Gastroesophageal sphincter (tissue), 3 donors: Measurements from ENCODE around the gene INSIG1.

Source experiments
- EP300 ChIP-seq: sonication (generic); formaldehyde crosslinking; IDR thresholded peaks from one replicate; pipeline ENCODE4 v1.6.1; 2017; ENCODE audit warnings: antibody characterized with exemption, mild to moderate bottlenecking
- POLR2A ChIP-seq, 2 donors: fragments of 450-650 bp; IDR thresholded peaks; one replicate each; pipeline ENCODE4 v1.6.1; 2017; ENCODE audit warnings: antibody characterized with exemption in 2 of 2, mild to moderate bottlenecking in 2 of 2, moderate library complexity in 1 of 2
- POLR2AphosphoS5 ChIP-seq: sonication (generic); formaldehyde crosslinking; IDR thresholded peaks from one replicate; pipeline ENCODE4 v1.6.1; 2017; ENCODE audit warnings: antibody characterized with exemption
- TF ChIP-seq, protein P1 (sequence below), 4 experiments: fragments of 200-600 bp in 2 of 4; fragments of 450-650 bp in 2 of 4; sonication (generic) in 1 of 4; IDR thresholded peaks; one replicate each; pipeline ENCODE4 v1.5.1; 2017 to 2019; ENCODE audit warnings: antibody characterized with exemption in 4 of 4, mild to moderate bottlenecking in 2 of 4, moderate library complexity in 2 of 4

DNA sequence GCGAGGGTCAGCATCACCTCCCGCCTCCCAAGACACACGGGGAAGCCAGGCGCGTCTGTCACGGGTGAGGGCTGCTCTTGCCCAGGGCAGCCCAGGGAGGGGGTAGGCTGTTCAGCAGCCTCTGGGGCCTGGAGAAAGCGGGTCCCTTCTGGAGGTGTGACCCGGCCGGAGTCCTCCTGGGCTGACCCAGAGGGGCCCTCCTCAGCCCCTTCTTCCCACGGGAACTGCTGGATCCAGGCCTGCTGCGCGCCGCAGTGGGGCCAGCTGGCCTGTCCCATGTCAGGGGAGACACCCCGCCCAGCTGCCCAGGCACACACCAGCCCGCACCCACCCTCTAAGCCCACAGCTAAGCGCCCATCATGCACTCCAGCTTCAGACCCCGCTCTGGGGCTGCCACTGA, 41.8 kb downstream of the INSIG1 start:
- TF ChIP-seq, protein P1, sequence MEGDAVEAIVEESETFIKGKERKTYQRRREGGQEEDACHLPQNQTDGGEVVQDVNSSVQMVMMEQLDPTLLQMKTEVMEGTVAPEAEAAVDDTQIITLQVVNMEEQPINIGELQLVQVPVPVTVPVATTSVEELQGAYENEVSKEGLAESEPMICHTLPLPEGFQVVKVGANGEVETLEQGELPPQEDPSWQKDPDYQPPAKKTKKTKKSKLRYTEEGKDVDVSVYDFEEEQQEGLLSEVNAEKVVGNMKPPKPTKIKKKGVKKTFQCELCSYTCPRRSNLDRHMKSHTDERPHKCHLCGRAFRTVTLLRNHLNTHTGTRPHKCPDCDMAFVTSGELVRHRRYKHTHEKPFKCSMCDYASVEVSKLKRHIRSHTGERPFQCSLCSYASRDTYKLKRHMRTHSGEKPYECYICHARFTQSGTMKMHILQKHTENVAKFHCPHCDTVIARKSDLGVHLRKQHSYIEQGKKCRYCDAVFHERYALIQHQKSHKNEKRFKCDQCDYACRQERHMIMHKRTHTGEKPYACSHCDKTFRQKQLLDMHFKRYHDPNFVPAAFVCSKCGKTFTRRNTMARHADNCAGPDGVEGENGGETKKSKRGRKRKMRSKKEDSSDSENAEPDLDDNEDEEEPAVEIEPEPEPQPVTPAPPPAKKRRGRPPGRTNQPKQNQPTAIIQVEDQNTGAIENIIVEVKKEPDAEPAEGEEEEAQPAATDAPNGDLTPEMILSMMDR (IDR thresholded peaks at IDR 0.05): no peak
- TF ChIP-seq POLR2A (IDR thresholded peaks at IDR 0.05) (no peak), POLR2AphosphoS5 (no peak), EP300 (no peak)
